ENCODE measurements around the gene GPC1. TPM values are rescaled to one million over a fixed set of nuclear protein-coding genes. Genes with fewer than 3 reads are reported as not detected.

GPC1 gene
- total RNA-seq, 1 donor: 54.3 TPM

- Histone ChIP-seq H3K36me3 (ENCODE audit: insufficient read depth, low read length) (no peaks in the 10 kb centered on the region), H3K4me2 (ENCODE audit: insufficient read depth, low read length) (no peak overlapping the region)
- TF ChIP-seq CTCF (IDR thresholded peaks at IDR 0.05; ENCODE audit: extremely low read depth, low read depth, low read length): no peak
These were observed 5.5 kb upstream of the GPC1 start for GRCh38 chr2:240429872-240430491.

DNA sequence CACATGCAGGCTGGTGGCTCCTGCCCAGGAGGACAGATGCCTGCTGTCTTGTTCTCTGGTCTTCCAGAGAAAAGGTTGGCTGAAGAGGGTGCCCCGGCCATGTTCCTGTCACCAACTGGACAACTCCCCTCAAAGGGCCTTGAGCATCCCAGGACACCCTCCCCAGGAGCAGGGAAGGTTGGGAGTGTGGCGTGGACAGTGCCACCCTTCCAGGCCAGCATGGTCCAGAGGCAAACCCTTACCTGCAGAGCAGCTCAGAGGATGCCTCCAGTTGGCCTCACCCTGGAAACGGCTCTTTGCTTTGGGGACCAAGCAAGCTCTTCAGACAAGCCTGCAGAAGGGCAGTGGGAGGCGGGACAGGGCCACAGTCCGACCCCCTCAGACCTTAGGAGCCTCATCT is 4.9 kb upstream of the GPC1 start:
- Histone ChIP-seq H3K4me3 (ENCODE audit: insufficient read depth, low read length) (no peak overlapping the region), H4K20me1 (ENCODE audit: insufficient read depth, low read length) (no peaks in the 10 kb centered on the region), H3K36me3 (ENCODE audit: insufficient read depth, low read length) (no peaks in the 10 kb centered on the region), H3K27me3 (ENCODE audit: insufficient read depth, low read length) (no peaks in the 10 kb centered on the region), H2AFZ (ENCODE audit: low read length) (no peak overlapping the region), H3K4me2 (ENCODE audit: insufficient read depth, low read length) (no peak overlapping the region), H3K9me3 (ENCODE audit: low read depth, low read length) (no peaks in the 10 kb centered on the region), H3K79me2 (ENCODE audit: insufficient read depth, low read length) (no peaks in the 10 kb centered on the region), H3K27ac (ENCODE audit: low read depth, low read length) (no peak overlapping the region), H3K4me1 (ENCODE audit: insufficient read depth, low read length) (peaks cover 14% of the 10 kb centered on the region)
- TF ChIP-seq CTCF (IDR thresholded peaks at IDR 0.05; ENCODE audit: extremely low read depth, low read depth, low read length): no peak
- DNase-seq (ENCODE audit: insufficient read length, low spot score, missing footprints): peak; percentile 49

More at GRCh38 chr2:240429872-240430491, 5.5 kb upstream of the GPC1 start:
- H4K20me1 ChIP-seq (ENCODE audit: insufficient read depth, low read length): no peaks in the 10 kb centered on the region
- DNase-seq (ENCODE audit: insufficient read length, low spot score, missing footprints): peak; percentile 48
- H3K4me1 ChIP-seq (ENCODE audit: insufficient read depth, low read length): peaks cover 14% of the 10 kb centered on the region
- no peak overlapping the region for H3K4me3 ChIP-seq (ENCODE audit: insufficient read depth, low read length)
- no peak overlapping the region for H3K27ac ChIP-seq (ENCODE audit: low read depth, low read length)
- H2AFZ ChIP-seq (ENCODE audit: low read length): no peak overlapping the region
- H3K27me3 ChIP-seq (ENCODE audit: insufficient read depth, low read length): no peaks in the 10 kb centered on the region
- no peaks in the 10 kb centered on the region for H3K79me2 ChIP-seq (ENCODE audit: insufficient read depth, low read length)
- H3K9me3 ChIP-seq (ENCODE audit: low read depth, low read length): no peaks in the 10 kb centered on the region

DNA sequence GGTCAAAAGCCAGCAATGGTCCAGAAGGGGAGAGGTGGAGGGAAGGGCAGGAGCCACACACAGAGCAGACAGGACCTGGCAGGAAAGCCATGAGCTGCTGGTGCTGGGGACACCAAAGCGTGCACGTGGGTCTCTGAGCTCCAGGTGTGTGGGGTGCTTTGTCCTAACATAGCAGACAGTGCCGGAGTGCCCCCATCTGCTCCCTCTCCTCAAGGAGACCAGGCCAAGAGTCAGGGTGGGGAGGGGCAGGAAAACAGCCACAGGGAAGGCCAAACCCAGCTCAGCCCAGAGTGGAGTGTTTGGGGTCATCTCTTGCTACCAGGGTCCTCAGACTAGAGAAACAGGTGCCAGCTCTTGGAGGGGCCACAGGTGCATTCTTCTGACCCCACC is 4.2 kb upstream of the GPC1 start:
- Histone ChIP-seq H3K27me3 (ENCODE audit: insufficient read depth, low read length) (no peaks in the 10 kb centered on the region), H3K79me2 (ENCODE audit: insufficient read depth, low read length) (no peaks in the 10 kb centered on the region), H3K9me3 (ENCODE audit: low read depth, low read length) (no peaks in the 10 kb centered on the region), H3K27ac (ENCODE audit: low read depth, low read length) (no peak overlapping the region), H4K20me1 (ENCODE audit: insufficient read depth, low read length) (no peaks in the 10 kb centered on the region), H3K4me2 (ENCODE audit: insufficient read depth, low read length) (no peak overlapping the region), H3K4me1 (ENCODE audit: insufficient read depth, low read length) (peaks cover 14% of the 10 kb centered on the region), H3K4me3 (ENCODE audit: insufficient read depth, low read length) (no peak overlapping the region), H2AFZ (ENCODE audit: low read length) (no peak overlapping the region), H3K36me3 (ENCODE audit: insufficient read depth, low read length) (no peaks in the 10 kb centered on the region)
- TF ChIP-seq CTCF (IDR thresholded peaks at IDR 0.05; ENCODE audit: extremely low read depth, low read depth, low read length): no peak
- no peak for DNase-seq (ENCODE audit: insufficient read length, low spot score, missing footprints)

- TF ChIP-seq CTCF (IDR thresholded peaks at IDR 0.05; ENCODE audit: extremely low read depth, low read depth, low read length): no peak
- Histone ChIP-seq H3K4me2 (ENCODE audit: insufficient read depth, low read length) (no peak overlapping the region), H3K4me1 (ENCODE audit: insufficient read depth, low read length) (peaks cover 15% of the 10 kb centered on the region), H4K20me1 (ENCODE audit: insufficient read depth, low read length) (peaks cover 2% of the 10 kb centered on the region), H3K4me3 (ENCODE audit: insufficient read depth, low read length) (no peak overlapping the region), H3K27ac (ENCODE audit: low read depth, low read length) (no peak overlapping the region), H2AFZ (ENCODE audit: low read length) (no peak overlapping the region), H3K79me2 (ENCODE audit: insufficient read depth, low read length) (peaks cover 5% of the 10 kb centered on the region), H3K36me3 (ENCODE audit: insufficient read depth, low read length) (no peaks in the 10 kb centered on the region), H3K9me3 (ENCODE audit: low read depth, low read length) (no peaks in the 10 kb centered on the region), H3K27me3 (ENCODE audit: insufficient read depth, low read length) (no peaks in the 10 kb centered on the region)
- DNase-seq (ENCODE audit: insufficient read length, low spot score, missing footprints): peak; percentile 70
These were observed 3.6 kb upstream of the GPC1 start for GRCh38 chr2:240431661-240432424.
